ENCODE results near the gene GPR146. TPM values are rescaled to one million over a fixed set of nuclear protein-coding genes. Genes with fewer than 3 reads are reported as not detected.

The GPR146 gene
- total and polyA plus RNA-seq, 2 of the 13 experiments (the other 11 are each of a cell fraction or from before 2014, with no cell fraction given), result 2.0 to 15.9 TPM

DNA sequence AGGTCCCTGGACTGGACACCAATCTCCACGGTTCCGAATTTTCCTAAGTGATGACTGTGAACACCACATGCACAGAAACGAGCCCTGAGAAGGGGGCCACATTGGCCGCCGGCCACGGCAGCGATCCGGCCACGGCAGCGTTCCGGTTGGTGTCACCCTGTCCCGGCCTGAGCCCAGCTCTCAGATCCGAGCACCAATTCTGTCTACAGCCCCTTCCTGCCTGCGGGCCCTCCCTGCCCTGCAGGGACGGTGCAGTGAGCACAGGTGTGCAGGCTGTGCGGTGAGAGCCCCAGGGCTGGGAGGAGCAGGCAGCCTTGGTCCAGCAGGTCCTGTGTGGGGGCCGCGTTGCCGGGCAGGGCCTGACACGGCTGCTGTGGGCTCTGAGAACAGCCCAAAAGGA lies 29.7 kb upstream of the GPR146 start:
- FAIRE-seq (no peak), DNase-seq (ENCODE audit: low spot score) (no peak), ATAC-seq (no peak)
- H3K27ac ChIP-seq (ENCODE audit: extremely low read length, insufficient read depth, low read length), result no peak overlapping the region
- H3K36me3 ChIP-seq (replicated peaks in 1 of 2; ENCODE audit: control insufficient read depth in 1 of 2, insufficient read depth in 2 of 2, low read length in 2 of 2), result peaks cover 0 to 5% of the 10 kb centered on the region in 2 experiments; a peak in 1 of 5 replicates
- no peak overlapping the region for H3K9ac ChIP-seq (ENCODE audit: insufficient read depth, low read depth, low read length)
- TF ChIP-seq ZNF598 (CRISPR knock-in tag; IDR thresholded peaks at IDR 0.05; ENCODE audit: borderline replicate concordance) (no peak), AGO2 (optimal IDR thresholded peaks at IDR 0.05; ENCODE audit: low read depth, low read length) (peak; percentile 59)
- TF ChIP-seq, protein P1, sequence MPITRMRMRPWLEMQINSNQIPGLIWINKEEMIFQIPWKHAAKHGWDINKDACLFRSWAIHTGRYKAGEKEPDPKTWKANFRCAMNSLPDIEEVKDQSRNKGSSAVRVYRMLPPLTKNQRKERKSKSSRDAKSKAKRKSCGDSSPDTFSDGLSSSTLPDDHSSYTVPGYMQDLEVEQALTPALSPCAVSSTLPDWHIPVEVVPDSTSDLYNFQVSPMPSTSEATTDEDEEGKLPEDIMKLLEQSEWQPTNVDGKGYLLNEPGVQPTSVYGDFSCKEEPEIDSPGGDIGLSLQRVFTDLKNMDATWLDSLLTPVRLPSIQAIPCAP (CRISPR knock-in tag; IDR thresholded peaks at IDR 0.05; ENCODE audit: low read depth), result no peak
- H3K4me2 ChIP-seq (ENCODE audit: low read depth, low read length), result no peak overlapping the region
- no peaks in the 10 kb centered on the region for H4K20me1 ChIP-seq (ENCODE audit: insufficient read depth, low read length)
- H2AFZ ChIP-seq (ENCODE audit: low read length), result no peak overlapping the region
- WGBS (ENCODE audit: low lambda C conversion rate), result 99% methylated on average over 15 of the region's 20 CpGs
- H3K4me1 ChIP-seq (ENCODE audit: insufficient read depth, low read length), result peaks cover 35% of the 10 kb centered on the region
- no peak overlapping the region for H3K4me3 ChIP-seq (replicated peaks in 1 of 3; ENCODE audit: insufficient read depth in 1 of 3, low read depth in 2 of 3, low read length in 3 of 3)
- no TSS peak for BruUV-seq (replicated peaks)
- intact Hi-C loops (cut with micrococcal nuclease; ENCODE audit: unreplicated experiment), result no loop called here
- ChIA-PET CTCF (ENCODE audit: low intra/inter-chr PET ratio, low total read pairs) (no interaction called here), POLR2A (interaction anchor here (1.0 kb wide), 1 partner anchor 13 kb away, joined by 3 read pairs; no protein-coding TSS in a partner anchor)
- H3K27me3 ChIP-seq (ENCODE audit: control insufficient read depth in 1 of 2, insufficient read depth in 2 of 2, low read length in 2 of 2), result no peaks in the 10 kb centered on the region
- H3K9me3 ChIP-seq (ENCODE audit: low read length), result no peaks in the 10 kb centered on the region
- in situ Hi-C loops (cut with HindIII; ENCODE audit: extremely low pct_ligation_motif_present, low pct_unique_long_range_greater_than_20kb), result no loop called here
- H3K79me2 ChIP-seq (ENCODE audit: insufficient read depth, low read length), result peaks cover 6% of the 10 kb centered on the region

DNA sequence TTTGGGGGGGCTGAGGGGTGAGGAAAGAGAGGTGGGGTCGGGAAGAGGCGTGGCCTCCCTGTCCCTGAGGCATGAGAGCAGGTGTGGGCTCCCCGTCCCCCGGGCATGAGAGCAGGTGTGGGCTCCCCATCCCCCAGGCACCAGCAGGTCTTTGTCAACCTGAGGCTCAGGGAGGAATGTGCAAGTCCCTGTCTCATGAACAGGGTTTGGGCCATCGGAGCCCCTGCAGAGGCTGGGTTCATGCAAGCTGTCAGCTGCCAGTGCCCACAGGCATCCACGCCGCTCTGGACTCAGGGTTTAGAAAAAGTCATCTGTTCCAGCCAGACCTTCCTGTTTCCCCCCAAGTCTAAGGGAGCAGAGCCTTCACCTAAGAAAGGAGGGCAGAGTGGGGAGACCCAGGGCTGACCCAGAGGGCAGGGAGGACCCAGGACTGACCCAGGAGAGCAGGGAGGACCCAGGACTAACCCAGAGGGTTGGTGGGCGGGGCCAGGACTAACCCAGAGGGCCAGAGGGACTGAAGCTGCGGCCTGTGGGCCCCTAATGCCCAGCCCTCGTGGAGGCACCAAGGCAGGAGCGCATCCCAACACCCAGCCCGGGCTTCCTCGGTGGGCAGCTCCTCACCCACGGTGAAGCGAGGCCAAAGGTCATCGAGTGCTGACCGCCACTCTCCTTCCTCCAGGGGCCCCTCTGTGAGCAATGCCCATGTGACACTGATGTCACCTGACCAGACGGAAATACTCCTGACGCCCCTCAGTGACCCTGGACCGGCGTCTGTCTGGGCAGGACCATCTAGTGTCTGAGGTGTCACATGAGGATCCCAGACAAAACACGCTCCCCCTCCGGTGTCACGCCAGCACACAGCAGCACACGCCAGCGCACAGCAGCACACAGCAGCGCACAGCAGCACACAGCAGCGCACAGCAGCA lies 28.9 kb upstream of the GPR146 start:
- Histone ChIP-seq H3K27ac (ENCODE audit: extremely low read length, insufficient read depth, low read length) (peak overlapping the region; percentile 55), H3K4me2 (ENCODE audit: low read depth, low read length) (peak overlapping the region; percentile 61), H3K9ac (ENCODE audit: insufficient read depth, low read depth, low read length) (0 out of 2 replicates have a peak overlapping the region, but pooled peaks have one; percentile 33), H3K9me3 (ENCODE audit: low read length) (no peaks in the 10 kb centered on the region), H3K4me3 (replicated peaks in 1 of 3; ENCODE audit: insufficient read depth in 1 of 3, low read depth in 2 of 3, low read length in 3 of 3) (peak overlapping the region in 1 of 3 experiments; percentile 39; a peak in 1 of 6 replicates), H2AFZ (ENCODE audit: low read length) (no peak overlapping the region), H3K27me3 (ENCODE audit: control insufficient read depth in 1 of 2, insufficient read depth in 2 of 2, low read length in 2 of 2) (no peaks in the 10 kb centered on the region), H3K36me3 (replicated peaks in 1 of 2; ENCODE audit: control insufficient read depth in 1 of 2, insufficient read depth in 2 of 2, low read length in 2 of 2) (0 out of 5 replicates have a peak, but pooled peaks cover 0 to 5% of the 10 kb centered on the region in 2 experiments), H4K20me1 (ENCODE audit: insufficient read depth, low read length) (no peaks in the 10 kb centered on the region), H3K4me1 (ENCODE audit: insufficient read depth, low read length) (peaks cover 35% of the 10 kb centered on the region), H3K79me2 (ENCODE audit: insufficient read depth, low read length) (peaks cover 6% of the 10 kb centered on the region)
- FAIRE-seq (no peak), ATAC-seq (peak; percentile 35), DNase-seq (ENCODE audit: low spot score) (peak; percentile 80)
- in situ Hi-C loops (cut with HindIII; ENCODE audit: extremely low pct_ligation_motif_present, low pct_unique_long_range_greater_than_20kb) (no loop called here), intact Hi-C loops (cut with micrococcal nuclease; ENCODE audit: unreplicated experiment) (no loop called here)
- BruUV-seq (replicated peaks), result no TSS peak
- ChIA-PET CTCF (ENCODE audit: low intra/inter-chr PET ratio, low total read pairs) (no interaction called here), POLR2A (interaction anchor here (0.9 to 1.0 kb wide), 3 partner anchors 12 to 38 kb away, joined by 3 to 5 read pairs (median 5); no protein-coding TSS in a partner anchor)
- 61% methylated on average over 10 of the region's 28 CpGs for WGBS (ENCODE audit: low lambda C conversion rate)
- TF ChIP-seq, protein P2, sequence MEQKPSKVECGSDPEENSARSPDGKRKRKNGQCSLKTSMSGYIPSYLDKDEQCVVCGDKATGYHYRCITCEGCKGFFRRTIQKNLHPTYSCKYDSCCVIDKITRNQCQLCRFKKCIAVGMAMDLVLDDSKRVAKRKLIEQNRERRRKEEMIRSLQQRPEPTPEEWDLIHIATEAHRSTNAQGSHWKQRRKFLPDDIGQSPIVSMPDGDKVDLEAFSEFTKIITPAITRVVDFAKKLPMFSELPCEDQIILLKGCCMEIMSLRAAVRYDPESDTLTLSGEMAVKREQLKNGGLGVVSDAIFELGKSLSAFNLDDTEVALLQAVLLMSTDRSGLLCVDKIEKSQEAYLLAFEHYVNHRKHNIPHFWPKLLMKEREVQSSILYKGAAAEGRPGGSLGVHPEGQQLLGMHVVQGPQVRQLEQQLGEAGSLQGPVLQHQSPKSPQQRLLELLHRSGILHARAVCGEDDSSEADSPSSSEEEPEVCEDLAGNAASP (CRISPR knock-in tag; IDR thresholded peaks at IDR 0.05; ENCODE audit: borderline replicate concordance), result peak; percentile 57; the same call in 1 of the 2 replicates
- peak; percentile 30 for TF ChIP-seq ASH2L (IDR thresholded peaks at IDR 0.05; ENCODE audit: insufficient read length, low read depth, low read length)
- TF ChIP-seq, protein P3, sequence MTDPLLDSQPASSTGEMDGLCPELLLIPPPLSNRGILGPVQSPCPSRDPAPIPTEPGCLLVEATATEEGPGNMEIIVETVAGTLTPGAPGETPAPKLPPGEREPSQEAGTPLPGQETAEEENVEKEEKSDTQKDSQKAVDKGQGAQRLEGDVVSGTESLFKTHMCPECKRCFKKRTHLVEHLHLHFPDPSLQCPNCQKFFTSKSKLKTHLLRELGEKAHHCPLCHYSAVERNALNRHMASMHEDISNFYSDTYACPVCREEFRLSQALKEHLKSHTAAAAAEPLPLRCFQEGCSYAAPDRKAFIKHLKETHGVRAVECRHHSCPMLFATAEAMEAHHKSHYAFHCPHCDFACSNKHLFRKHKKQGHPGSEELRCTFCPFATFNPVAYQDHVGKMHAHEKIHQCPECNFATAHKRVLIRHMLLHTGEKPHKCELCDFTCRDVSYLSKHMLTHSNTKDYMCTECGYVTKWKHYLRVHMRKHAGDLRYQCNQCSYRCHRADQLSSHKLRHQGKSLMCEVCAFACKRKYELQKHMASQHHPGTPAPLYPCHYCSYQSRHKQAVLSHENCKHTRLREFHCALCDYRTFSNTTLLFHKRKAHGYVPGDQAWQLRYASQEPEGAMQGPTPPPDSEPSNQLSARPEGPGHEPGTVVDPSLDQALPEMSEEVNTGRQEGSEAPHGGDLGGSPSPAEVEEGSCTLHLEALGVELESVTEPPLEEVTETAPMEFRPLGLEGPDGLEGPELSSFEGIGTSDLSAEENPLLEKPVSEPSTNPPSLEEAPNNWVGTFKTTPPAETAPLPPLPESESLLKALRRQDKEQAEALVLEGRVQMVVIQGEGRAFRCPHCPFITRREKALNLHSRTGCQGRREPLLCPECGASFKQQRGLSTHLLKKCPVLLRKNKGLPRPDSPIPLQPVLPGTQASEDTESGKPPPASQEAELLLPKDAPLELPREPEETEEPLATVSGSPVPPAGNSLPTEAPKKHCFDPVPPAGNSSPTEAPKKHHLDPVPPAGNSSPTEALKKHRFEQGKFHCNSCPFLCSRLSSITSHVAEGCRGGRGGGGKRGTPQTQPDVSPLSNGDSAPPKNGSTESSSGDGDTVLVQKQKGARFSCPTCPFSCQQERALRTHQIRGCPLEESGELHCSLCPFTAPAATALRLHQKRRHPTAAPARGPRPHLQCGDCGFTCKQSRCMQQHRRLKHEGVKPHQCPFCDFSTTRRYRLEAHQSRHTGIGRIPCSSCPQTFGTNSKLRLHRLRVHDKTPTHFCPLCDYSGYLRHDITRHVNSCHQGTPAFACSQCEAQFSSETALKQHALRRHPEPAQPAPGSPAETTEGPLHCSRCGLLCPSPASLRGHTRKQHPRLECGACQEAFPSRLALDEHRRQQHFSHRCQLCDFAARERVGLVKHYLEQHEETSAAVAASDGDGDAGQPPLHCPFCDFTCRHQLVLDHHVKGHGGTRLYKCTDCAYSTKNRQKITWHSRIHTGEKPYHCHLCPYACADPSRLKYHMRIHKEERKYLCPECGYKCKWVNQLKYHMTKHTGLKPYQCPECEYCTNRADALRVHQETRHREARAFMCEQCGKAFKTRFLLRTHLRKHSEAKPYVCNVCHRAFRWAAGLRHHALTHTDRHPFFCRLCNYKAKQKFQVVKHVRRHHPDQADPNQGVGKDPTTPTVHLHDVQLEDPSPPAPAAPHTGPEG (CRISPR knock-in tag; IDR thresholded peaks at IDR 0.05), result no peak

Data from HepG2 (cell line).